B cell (primary cell): ENCODE measurements around the gene SMAD7. TPM values are rescaled to one million over a fixed set of nuclear protein-coding genes. Genes with fewer than 3 reads are reported as not detected.

Source experiments
- ATAC-seq: fragments of 200-7000 bp; cut with Tn5 transposase; one replicate; pipeline ENCODE4 v1.10.0; 2021; ENCODE audit warnings: low read depth, mild to moderate bottlenecking, moderate number of reproducible peaks, moderate library complexity
- CTCF ChIA-PET: fragments of 350-600 bp; sonication (Branson Sonifier 250); formaldehyde crosslinking; loops from one replicate; lab custom pipeline; 2021; ENCODE audit warnings: antibody characterized with exemption, inconsistent platforms; lab: Charles Lee
- POLR2A ChIA-PET: fragments of 350-600 bp; sonication (Branson Sonifier 250); formaldehyde crosslinking; loops from one replicate; lab custom pipeline; 2021; ENCODE audit warnings: antibody characterized with exemption; lab: Charles Lee
- DNase-seq: peaks from one replicate; pipeline ENCODE4 v3.0.0; 2013
- H2AFZ ChIP-seq: 2 replicates; pipeline ENCODE4 v1.6.1; 2012; ENCODE audit warnings: mild to moderate bottlenecking, low read depth, low read length; ENCODE audit not compliant: insufficient read depth, poor library complexity, severe bottlenecking
- H3K27ac ChIP-seq, 2 donors: 1 replicate in 1 of 2; 2 replicates in 1 of 2; pipeline ENCODE4 v1.5.1; 2012 to 2013; ENCODE audit warnings: low read length in 2 of 2, mild to moderate bottlenecking in 2 of 2, moderate library complexity in 1 of 2
- H3K27me3 ChIP-seq, 4 experiments: fragments of 200-600 bp in 1 of 4; sonication (generic) in 1 of 4; replicated peaks in 1 of 4; 1 replicate in 2 of 4; 2 replicates in 2 of 4; pipeline versions ENCODE4 v1.6.1 to v1.7.0; 2013 to 2016; ENCODE audit warnings: low read length in 3 of 4, mild to moderate bottlenecking in 2 of 4, mixed read lengths in 1 of 4, moderate library complexity in 1 of 4; ENCODE audit not compliant: insufficient read depth in 4 of 4, control insufficient read depth in 3 of 4; ENCODE audit errors: control extremely low read depth in 1 of 4
- H3K36me3 ChIP-seq, 2 experiments: replicated peaks in 1 of 2; 1 replicate in 1 of 2; 2 replicates in 1 of 2; pipeline versions ENCODE4 v1.6.1 to v1.7.1; 2013; ENCODE audit warnings: low read length in 1 of 2; ENCODE audit not compliant: insufficient read depth in 2 of 2, control insufficient read depth in 1 of 2; ENCODE audit errors: control extremely low read depth in 1 of 2, extremely low read depth in 1 of 2
- H3K4me1 ChIP-seq, 2 donors: fragments of 200-600 bp in 1 of 2; sonication (generic) in 1 of 2; 1 replicate in 1 of 2; 2 replicates in 1 of 2; pipeline versions ENCODE4 v1.5.1 to v1.6.1; 2013 to 2017; ENCODE audit warnings: low read length in 2 of 2; ENCODE audit not compliant: control insufficient read depth in 2 of 2, insufficient read depth in 2 of 2
- H3K4me2 ChIP-seq: replicated peaks from 2 replicates; pipeline ENCODE3; 2012; ENCODE audit warnings: mild to moderate bottlenecking, low read depth, low read length; ENCODE audit not compliant: poor library complexity, severe bottlenecking
- H3K4me3 ChIP-seq, 5 experiments: fragments of 200-600 bp in 1 of 5; sonication (generic) in 1 of 5; 1 replicate in 3 of 5; 2 replicates in 2 of 5; pipeline versions ENCODE4 v1.5.1 to v1.7.0; 2011 to 2016; ENCODE audit warnings: low read length in 4 of 5, mild to moderate bottlenecking in 4 of 5, low read depth in 2 of 5, control low read depth in 1 of 5, moderate library complexity in 1 of 5; ENCODE audit not compliant: insufficient read depth in 1 of 5; ENCODE audit errors: control extremely low read depth in 1 of 5, extremely low read depth in 1 of 5
- H3K79me2 ChIP-seq: fragments of 200-600 bp; sonication (generic); one replicate; pipeline ENCODE4 v1.6.0; 2016; ENCODE audit warnings: low read length; ENCODE audit not compliant: control insufficient read depth, insufficient read depth
- H3K9ac ChIP-seq: fragments of 200-600 bp; sonication (generic); 2 replicates; pipeline ENCODE4 v1.6.1; 2017; ENCODE audit warnings: mild to moderate bottlenecking, low read length, moderate library complexity
- H3K9me3 ChIP-seq, 3 donors: one replicate each; pipeline versions ENCODE4 v1.6.1 to v1.7.1; 2013; ENCODE audit warnings: low read length in 2 of 3; ENCODE audit not compliant: control insufficient read depth in 2 of 3, insufficient read depth in 1 of 3; ENCODE audit errors: control extremely low read depth in 1 of 3
- H4K20me1 ChIP-seq: 2 replicates; pipeline ENCODE4 v1.6.0; 2012; ENCODE audit warnings: mild to moderate bottlenecking, low read length; ENCODE audit not compliant: insufficient read depth, control insufficient read depth, poor library complexity, severe bottlenecking
- H3K27ac Mint-ChIP-seq: one replicate; pipeline ENCODE4 v1.8.0; 2021; ENCODE audit warnings: mixed read lengths
- H3K27me3 Mint-ChIP-seq: one replicate; pipeline ENCODE4 v1.8.0; 2021; ENCODE audit warnings: mixed read lengths
- H3K4me1 Mint-ChIP-seq: one replicate; pipeline ENCODE4 v1.8.0; 2021; ENCODE audit warnings: mixed read lengths
- H3K4me3 Mint-ChIP-seq: one replicate; pipeline ENCODE4 v1.8.0; 2021; ENCODE audit warnings: mixed read lengths
- H3K9me3 Mint-ChIP-seq: one replicate; pipeline ENCODE4 v1.8.0; 2022; ENCODE audit warnings: mixed read lengths; ENCODE audit not compliant: insufficient read depth
- CTCF ChIP-seq: fragments of 200-600 bp; IDR thresholded peaks from one replicate; pipeline ENCODE4 v1.8.0; 2022; ENCODE audit warnings: antibody characterized with exemption, mild to moderate bottlenecking
- EZH2 ChIP-seq: IDR thresholded peaks from 2 replicates; pipeline ENCODE4 v1.6.1; 2012; ENCODE audit warnings: borderline replicate concordance, low read depth, mild to moderate bottlenecking, moderate library complexity, low read length; ENCODE audit not compliant: insufficient read depth, poor library complexity, severe bottlenecking
- WGBS: methylation state at CpG from one replicate; pipeline ENCODE4 v1.1.5; 2013; ENCODE audit warnings: missing lambda C conversion rate; ENCODE audit not compliant: insufficient coverage; 5-methylcytosine and 5-hydroxymethylcytosine counted together
- intact Hi-C: fragments of 100-400 bp; cut with micrococcal nuclease; formaldehyde crosslinking; loops from one replicate; pipeline ENCODE4 v1.10.0; 2022
- polyA plus RNA-seq: library from polyadenylated mRNA; depleted of rRNA; stranded (reverse); fragments of >200 nt; gene quantifications from 2 replicates; pipeline ENCODE4 v1.2.3, GENCODE V29; 2012
- total RNA-seq, 2 donors: library from RNA; stranded (reverse); fragments of 120-200 nt in 1 of 2; gene quantifications; 1 replicate in 1 of 2; 2 replicates in 1 of 2; pipeline versions ENCODE4 v1.2.3 to v1.2.4, GENCODE V29; 2013 to 2022

SMAD7 gene
- total and polyA plus RNA-seq, 2 donors (not counting 1 experiment from before 2014, with no cell fraction given) = 10.1 to 20.9 TPM

- Histone ChIP-seq H3K79me2 (peaks cover 77% of the 10 kb centered on the region), H3K27me3 (no peaks in the 10 kb centered on the region), H4K20me1 (no peaks in the 10 kb centered on the region), H3K4me2 (peak overlapping the region; percentile 36), H3K4me3 (no peak overlapping the region), H3K4me1 (peaks cover 58 to 72% of the 10 kb centered on the region in 2 donors), H2AFZ (no peak overlapping the region), H3K27ac (no peak overlapping the region), H3K9me3 (no peaks in the 10 kb centered on the region), H3K36me3 (no peaks in the 10 kb centered on the region), H3K9ac (no peak overlapping the region)
- TF ChIP-seq EZH2 (no peak), CTCF (no peak)
- Mint-ChIP-seq H3K4me3 (no peak overlapping the region), H3K4me1 (peaks cover 87% of the 10 kb centered on the region), H3K27me3 (no peaks in the 10 kb centered on the region), H3K27ac (peak overlapping the region; percentile 20), H3K9me3 (no peaks in the 10 kb centered on the region)
- ChIA-PET POLR2A (interaction anchor here (0.9 to 1.8 kb wide), 3 partner anchors 9 to 14 kb away, joined by 4 to 12 read pairs (median 9); no protein-coding TSS in a partner anchor), CTCF (interaction anchor here (1.1 to 2.5 kb wide), 3 partner anchors 10 to 18 kb away, joined by 3 to 11 read pairs (median 3); no protein-coding TSS in a partner anchor)
- DNase-seq (no peak), ATAC-seq (no peak)
- 97% methylated on average over 4 of the region's 6 CpGs for WGBS
- intact Hi-C loops = no loop called here
These were observed 12.7 kb downstream of the SMAD7 start for GRCh38 chr18:48937869-48938750.

- H3K79me2 ChIP-seq = peaks cover 83% of the 10 kb centered on the region
- WGBS = 66% methylated on average over 9 of the region's 9 CpGs
- H3K4me3 Mint-ChIP-seq = peak overlapping the region; percentile 77
- peak overlapping the region in 1 of 5 experiments; percentile 53 for H3K4me3 ChIP-seq
- peak overlapping the region; percentile 79 for H3K4me2 ChIP-seq
- DNase-seq = no peak
- no peaks in the 10 kb centered on the region for H3K9me3 Mint-ChIP-seq
- TF ChIP-seq CTCF (no peak), EZH2 (no peak)
- peaks cover 65 to 81% of the 10 kb centered on the region in 2 donors for H3K4me1 ChIP-seq
- peak overlapping the region; percentile 39 to 79 for H3K27ac ChIP-seq
- peak overlapping the region; percentile 60 for H3K9ac ChIP-seq
- no peaks in the 10 kb centered on the region for H3K9me3 ChIP-seq
- POLR2A ChIA-PET = interaction anchor here (0.6 kb wide), 1 partner anchor 22 kb away, joined by 3 read pairs; no protein-coding TSS in a partner anchor
- no peaks in the 10 kb centered on the region for H3K27me3 Mint-ChIP-seq
- H2AFZ ChIP-seq = peak overlapping the region; percentile 62
- CTCF ChIA-PET = no interaction called here
- H3K27me3 ChIP-seq = no peaks in the 10 kb centered on the region
- H4K20me1 ChIP-seq = no peaks in the 10 kb centered on the region
- H3K27ac Mint-ChIP-seq = peak overlapping the region; percentile 83
- ATAC-seq = no peak
- intact Hi-C loops = no loop called here
- H3K4me1 Mint-ChIP-seq = peaks cover 93% of the 10 kb centered on the region
- H3K36me3 ChIP-seq = no peaks in the 10 kb centered on the region
These were observed 15.4 kb downstream of the SMAD7 start for GRCh38 chr18:48935433-48935774.
